HG03460 (cell line): ENCODE data around the gene RADX.
A peak's percentile ranks its signal among the peaks of the same experiment; 100 is the strongest.
"Not testable (repeated sequence)": the region's sequence is repeated elsewhere in the genome, so short reads cannot be mapped to it uniquely, and the experiment has no call there.

Experiments
- ATAC-seq: cut with Tn5 transposase; IDR thresholded peaks from one replicate; pipeline ENCODE4 v1.9.1; 2021; ENCODE audit not compliant: unreplicated experiment

The RADX gene, protein sequence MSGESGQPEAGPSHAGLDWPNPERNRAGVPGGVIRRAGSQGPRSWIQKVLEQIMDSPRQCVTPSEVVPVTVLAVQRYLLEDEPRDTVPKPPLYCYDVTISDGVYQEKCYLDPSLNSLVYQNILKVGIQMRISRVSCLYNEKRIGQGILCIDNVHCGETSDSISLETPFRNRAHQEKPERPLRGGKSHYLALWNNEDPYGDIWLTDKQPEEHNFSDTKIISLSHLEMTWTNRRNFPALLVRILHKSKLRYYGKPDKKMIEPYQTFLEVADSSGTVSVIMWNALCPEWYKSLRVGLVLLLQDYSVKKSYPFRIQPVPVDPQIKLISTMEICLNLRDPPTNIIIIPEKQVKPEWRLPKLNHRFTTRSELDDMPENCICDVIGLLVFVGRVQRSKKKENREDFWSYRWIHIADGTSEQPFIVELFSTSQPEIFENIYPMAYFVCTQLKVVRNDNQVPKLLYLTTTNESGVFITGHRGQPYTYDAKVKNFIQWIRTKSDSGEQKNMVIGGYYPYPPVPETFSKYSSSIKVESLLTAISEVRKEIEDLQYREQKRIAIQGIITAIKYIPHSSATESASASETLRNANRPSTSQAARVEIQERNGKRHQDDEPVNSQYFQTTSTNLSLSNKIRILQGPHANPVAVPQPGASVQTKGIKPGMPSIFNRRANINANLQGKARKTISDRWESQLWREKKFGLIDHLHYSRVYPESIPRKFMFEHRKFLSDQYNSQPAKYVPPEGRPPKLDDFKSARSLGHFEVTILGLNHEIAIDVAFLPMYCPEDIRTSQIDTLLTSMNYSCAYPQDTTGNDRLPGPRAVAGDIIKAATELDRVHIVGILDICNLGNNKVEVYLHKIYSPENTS

DNA sequence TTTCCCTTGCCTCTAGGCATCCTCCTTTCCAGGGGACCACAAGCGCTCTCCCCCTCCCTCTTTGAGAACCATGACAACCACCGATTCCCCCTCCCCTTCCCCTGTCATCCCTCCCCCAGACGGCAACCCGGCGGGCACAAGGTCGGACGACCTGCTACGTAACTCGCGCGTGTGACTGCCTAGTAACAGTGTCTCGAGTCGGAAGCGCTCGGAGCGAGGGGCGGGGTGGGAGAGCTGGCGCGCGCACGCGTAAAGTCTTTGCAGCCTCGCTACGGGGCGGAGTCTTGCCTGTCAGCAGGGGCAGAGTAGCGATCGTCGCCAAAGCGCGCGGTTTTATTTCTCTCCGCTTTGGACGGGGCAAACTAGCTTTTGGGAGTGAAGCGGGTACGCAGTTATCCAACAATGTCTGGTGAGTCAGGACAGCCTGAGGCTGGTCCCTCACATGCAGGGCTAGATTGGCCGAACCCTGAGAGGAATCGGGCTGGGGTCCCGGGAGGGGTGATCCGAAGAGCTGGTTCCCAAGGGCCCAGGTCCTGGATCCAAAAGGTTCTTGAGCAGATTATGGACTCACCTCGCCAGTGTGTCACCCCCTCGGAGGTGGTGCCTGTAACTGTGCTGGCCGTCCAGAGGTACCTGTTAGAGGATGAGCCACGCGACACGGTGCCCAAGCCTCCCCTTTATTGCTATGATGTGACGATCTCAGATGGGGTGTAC lies at the start of gene RADX:
Gene RADX, plus strand, starts transcription at position 300 of the 714 bp plus-strand sequence. Its CDS starts 103 bp downstream, at position 403.
- ATAC-seq: peak; percentile 96

DNA sequence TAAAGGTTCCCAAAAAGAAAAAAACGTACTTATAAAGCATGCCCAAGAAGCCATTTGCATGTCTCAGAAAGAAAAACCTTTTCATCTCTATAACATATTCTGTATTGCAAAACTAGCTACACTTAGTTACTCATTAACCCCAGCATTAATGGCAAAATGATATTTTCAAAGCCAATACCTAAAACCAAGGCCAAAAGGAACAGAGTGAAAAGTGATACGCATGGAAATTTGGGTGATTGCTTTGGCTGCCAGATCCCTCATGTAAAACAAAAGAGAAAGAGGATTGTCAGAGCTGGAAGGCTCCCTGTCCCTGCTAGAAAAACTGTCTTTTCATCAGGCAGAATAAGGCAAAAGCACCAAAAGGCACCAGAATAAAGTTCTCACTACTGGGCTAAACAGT lies 46.8 kb upstream of the RADX start:
- no peak for ATAC-seq

DNA sequence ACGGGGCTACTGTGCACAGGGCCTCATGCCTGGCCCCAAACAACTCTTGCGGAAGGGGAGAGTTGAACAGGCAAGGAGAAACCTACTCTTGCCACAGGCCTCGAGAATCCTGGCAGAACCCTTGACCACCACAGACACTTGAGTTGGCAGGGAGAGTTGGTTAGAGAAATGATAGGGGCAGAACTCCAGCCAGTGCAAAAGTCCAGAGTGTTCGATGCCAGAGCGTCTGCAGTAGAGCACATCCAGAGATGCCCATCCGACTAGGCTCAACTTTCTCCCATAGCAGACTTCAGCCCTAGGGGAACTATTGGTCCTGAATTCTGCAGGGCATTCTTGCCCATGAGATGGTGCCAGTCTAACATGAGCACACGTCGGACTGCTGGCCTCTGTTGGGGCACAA lies 45.4 kb upstream of the RADX start:
- no peak for ATAC-seq

DNA sequence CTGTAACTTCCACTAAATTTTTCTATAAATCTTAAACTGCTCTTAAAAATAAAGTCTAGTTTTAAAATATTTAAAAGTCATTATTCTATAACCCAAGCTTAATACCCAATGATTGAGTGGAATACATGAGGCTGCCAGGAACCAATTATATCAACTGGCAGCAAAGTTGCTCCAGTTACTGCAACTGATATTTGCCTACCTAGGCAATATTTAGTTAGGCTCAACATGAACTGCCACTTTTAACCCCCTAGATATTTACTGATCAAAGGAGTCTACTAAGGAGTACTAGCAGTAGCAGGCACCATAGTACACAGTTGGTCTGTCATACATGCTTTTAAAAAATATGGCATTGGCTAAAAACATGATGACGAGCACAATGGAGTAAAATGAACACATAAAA lies 29.9 kb upstream of the RADX start:
- ATAC-seq: no peak

DNA sequence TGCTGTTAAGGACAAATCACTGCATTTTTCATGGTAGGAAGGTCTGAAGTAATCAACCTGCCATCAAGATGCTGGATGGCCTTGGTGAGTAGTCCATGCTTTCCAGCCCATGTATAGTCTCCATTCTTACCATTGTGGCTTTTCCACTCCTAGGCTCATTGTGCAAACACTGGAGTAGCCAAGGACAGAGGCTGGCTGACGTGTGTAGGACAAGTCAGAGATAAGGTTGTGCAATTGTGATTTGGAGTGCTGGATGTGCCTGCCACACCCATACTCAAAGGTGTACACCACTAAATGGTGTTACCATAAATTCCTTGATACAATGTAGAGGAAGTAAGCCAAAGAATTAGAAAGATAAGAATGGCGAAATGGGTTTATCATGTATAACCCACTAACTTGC lies 26.3 kb upstream of the RADX start:
- no peak for ATAC-seq

DNA sequence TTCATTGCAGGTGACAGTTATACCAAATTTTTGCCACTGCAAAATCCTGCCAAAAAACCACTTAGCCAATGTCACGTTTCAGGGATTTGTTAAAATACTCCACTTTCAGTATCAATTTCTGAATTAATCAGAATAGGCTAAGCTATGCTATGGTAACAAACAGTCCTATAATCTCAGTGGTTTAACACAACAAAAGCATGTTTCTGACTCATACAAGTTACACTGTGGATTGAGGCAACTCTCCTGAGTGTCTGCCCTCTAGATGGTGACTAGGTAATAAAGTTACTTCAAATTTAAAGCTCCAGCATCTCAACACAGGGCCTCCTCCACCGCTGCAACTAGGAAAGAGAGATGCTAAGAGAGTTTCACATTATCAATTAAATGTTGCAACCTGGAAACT lies 23.0 kb upstream of the RADX start:
- ATAC-seq: no peak

DNA sequence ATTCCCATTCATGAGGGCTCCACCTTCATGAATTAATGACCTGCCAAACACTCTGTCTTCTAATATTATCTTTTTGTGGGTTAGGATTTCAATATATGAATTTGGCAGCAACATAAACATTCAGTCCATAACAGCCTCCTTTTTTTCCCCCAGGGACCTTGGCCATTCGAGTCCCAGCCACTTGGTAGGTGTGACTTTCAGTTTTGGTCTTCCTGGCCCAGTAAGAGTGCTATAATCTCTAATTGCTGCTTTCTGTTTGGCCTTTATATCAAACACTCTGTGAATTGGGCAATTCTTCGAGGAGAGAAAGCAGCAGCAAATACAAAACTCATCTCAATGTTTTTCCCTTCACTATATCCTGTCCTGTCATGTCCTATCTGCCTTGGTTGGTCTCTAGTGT lies 12.4 kb upstream of the RADX start:
- ATAC-seq: no peak

DNA sequence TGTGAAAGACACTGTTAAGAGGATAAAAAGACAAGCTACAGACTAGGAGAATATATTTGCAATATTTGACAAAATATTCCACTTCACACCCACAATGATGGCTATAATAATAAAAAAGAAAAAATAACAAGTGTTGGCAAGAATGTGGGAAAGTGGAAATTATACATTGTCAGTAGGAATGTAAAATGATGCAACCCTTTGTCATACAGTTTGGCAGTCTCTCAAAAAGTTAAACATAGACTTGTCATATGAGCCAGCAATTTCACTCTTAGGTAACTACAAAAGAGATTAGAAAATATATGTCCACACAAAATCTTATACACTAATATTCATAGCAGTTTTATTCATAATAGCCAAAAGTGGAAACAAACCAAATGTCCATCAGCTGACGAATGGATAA lies 5.2 kb upstream of the RADX start:
- ATAC-seq: no peak

DNA sequence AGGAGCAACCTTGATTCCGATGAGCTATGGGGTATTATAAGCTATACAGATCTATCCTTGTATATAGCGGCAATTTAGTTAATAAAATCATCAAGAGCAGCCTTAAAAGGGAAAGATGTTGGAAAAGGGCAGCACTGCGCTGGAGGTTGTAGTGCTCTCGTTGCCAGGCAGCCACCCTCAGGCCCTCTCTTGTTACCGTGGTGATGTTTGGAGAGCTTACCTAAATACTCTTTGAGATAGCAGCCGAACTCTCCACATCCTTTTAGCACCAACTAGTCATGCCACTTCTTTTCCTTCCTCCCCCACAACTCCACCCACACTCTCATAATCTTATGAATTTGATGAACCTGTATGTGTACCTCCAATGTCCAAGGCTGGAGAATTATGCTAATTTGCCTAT lies 3.8 kb upstream of the RADX start:
- no peak for ATAC-seq

DNA sequence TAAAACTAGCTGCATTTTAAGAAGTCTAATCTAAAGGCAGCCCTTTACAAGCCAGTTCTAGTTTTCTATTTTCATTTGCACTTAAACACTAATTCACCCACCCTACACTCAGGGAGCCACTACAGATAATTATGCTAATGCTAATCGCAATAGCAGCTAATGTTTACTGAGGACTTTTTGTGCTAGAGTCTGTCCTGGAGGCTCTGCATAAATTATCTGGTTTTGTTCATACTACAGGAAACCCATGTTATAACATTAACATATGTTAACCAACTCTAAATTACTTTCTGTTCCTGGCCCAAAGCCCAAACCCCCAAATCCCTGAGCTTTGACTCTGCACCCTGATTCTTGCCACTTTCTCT lies 480 bp upstream of the RADX start:
- peak; percentile 14 for ATAC-seq

DNA sequence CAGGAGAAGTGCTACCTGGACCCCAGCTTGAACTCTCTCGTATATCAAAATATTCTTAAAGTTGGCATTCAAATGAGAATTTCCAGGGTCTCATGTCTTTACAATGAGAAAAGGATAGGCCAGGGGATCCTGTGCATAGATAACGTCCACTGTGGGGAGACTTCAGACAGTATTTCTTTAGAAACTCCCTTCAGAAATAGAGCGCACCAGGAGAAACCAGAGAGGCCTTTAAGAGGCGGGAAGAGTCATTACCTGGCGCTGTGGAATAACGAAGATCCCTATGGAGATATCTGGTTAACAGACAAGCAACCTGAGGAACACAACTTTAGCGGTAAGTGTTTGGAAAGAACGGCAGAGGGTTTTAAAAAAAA lies 600 bp downstream of the RADX start:
- peak; percentile 22 for ATAC-seq

DNA sequence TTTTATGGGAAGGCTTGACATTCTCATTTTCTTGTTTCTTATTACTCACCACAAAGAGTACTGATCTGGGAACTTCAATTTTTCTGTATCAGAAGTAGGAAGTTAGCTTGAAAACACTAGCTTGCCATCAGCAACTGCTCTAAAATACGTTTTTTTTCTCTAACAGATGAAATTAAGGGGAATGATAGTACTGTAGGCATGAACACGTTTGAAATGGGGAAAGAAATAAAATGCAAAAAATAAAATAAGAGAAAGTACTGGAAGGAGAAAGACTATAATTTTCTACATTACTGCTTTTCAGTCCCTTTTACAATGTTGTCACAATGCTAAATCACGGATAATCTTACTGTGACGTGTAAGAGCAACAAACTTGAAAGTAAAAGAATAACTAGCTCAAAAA lies 1.5 kb downstream of the RADX start:
- no peak for ATAC-seq

DNA sequence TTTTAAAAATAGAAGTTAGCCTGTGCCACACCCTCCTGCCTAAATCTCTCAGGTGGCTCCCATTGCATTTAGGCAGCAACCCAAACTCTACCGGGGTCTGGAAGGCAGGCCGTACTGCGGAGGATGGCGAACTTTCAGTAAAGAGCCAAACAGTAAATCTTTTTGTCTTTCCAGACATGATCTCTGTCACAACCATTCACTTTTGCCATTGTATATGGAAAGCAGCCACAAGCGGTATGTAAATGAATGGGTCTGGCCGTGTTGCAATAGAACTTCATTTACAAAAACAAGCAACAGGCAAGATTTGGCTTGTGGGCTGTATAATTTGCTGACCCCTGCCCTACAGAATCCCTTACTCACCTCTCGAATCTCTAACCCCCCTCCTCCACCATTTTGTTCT lies 3.3 kb downstream of the RADX start:
- ATAC-seq: no peak

DNA sequence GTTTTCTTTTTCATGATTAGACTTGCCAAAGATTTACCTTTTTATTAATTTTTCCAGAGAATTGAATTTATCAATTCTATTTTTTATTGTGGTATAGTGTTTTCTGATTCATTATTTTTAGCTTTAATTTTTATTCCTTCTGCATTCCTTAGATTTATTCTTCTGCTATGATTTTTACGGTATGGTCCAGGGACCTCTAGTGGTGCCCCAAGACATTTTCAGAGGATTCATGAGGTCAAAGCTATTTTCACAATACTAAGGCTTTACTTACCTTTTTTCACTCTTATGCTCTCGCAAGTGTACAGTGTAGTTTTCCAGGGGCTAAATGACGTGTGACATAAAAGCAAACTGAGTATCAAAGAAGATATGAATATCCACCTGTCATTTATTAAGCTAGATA lies 8.0 kb downstream of the RADX start:
- ATAC-seq: no peak

DNA sequence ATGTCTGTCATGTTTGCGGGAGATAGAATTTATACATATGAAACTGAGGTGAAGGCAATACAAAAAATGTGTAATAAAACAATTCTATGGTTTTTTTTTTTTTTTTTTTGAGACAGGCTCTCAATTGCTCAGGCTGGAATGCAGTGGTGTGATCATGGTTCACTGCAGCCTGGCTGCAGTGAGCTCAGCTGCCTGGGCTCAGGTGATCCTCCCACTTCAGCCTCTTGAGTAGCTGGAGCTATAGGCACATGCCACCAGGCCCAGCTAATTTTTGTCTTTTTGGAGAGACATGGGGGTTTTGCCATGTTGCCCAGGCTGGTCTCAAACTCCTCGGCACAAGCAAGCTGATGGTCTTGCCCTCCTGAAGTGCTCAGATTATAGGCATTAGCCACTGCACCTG lies 10.1 kb downstream of the RADX start:
- no peak for ATAC-seq

DNA sequence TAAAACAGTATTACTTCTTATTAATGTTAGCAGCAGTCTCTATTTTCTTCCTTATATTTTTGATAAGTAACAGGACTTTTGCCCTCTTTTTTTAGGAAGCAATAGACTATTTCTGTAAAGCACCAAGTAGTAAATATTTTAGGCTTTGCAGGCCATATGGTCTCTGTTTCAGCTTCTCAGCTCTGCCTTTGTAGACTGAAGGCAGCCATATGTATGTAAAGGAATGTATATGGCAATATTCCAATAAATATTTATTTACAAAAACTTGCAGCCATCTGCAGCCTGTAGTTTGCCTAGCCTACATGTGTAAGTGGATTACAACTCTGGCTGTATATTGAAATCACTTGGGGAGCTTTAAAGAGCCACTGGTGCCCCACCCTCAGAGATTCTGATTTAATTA lies 15.0 kb downstream of the RADX start:
- ATAC-seq: no peak

DNA sequence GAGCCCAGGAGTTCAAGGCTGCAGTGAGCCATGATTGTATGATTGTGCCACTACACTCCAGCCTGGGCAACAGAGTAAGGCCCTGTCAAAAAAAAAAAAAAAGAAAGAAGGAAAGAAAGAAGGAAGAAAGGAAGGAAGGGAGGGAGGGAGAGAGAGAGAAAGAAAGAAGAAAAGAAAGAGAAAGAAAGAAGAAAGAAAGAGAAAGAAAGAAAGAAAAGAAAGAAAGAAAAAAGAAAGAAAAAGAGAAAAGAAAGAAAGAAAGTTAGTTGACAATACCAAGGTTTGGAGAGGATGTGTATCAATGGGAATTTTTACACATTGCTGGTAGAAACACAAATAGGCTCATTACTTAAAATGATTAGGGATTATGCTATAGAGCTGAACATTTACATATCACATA lies 19.8 kb downstream of the RADX start:
- ATAC-seq: no peak

DNA sequence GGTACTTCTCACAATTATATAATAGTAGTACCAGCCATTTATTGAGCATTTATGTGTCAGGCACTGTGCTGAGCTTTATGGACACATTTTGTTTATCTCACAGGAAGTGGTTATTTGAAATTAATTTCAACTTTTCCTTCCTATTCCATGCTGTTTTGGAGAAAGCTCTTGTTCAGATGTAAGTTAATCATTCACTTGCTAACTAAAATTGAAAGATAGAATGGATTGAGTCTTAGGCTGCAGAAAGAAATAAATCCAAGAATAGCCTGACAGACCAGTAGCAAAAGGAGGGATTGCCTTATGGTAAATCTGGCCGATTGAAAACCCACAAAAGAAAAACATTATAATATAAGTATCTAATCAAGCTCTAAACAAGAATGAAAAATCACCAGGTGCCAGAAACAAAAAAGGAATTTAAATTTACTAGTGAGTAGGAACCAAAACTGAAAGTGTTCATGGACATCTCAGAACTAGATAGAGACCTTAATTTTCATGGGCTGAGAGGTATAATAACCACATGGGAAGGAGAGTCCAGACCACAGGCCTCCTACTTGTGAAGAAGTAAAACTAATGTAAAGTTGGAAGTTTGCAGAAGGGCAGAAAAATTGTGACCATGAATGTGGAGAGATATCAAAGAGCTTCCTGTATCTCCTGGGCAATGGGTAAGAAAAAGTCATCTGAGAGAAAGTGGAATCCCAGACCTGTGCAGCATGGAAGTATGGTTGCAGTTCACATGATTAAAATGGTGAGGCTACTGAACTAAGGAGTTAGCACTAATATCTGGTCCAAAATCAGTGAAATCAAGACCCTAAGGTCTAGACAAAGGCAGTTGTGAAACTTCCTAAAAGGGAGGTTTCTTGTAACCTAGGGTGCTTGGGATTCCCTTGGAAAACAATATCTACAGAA lies 38.0 kb downstream of the RADX start:
- ATAC-seq: peak; percentile 95

DNA sequence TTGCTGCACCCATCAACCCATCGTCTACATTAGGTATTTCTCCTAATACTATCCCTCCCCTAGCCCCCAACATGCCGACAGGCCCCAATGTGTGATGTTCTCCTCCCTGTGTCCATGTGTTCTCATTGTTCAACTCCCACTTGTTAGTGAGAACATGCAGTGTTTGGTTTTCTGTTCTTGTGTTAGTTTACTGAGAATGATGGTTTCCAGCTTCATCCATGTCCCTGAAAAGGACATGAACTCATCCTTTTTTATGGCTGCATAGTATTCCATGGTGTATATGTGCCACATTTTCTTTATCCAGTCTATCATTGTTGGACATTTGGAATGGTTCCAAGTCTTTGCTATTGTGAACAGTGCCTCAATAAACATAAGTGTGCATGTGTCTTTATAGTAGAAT lies 41.8 kb downstream of the RADX start:
- not testable (repeated sequence) for ATAC-seq

DNA sequence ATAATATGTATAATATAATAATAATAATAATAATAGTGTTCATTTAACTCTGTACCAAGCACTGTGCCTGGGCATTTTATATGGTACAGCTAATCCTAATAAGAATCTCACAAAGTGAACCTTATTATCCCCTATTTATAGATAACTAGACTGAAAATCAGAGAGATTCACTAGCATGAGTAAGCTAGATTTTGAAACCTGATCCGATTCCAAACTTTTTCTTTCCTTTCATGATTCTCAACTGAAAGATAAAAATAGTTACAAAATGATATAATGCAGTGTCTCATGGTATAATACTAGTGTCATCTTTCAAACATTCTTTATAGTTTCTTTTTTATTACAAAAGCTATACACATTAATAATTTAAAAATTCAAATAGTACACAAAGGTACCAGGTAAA lies 58.9 kb downstream of the RADX start:
- no peak for ATAC-seq

DNA sequence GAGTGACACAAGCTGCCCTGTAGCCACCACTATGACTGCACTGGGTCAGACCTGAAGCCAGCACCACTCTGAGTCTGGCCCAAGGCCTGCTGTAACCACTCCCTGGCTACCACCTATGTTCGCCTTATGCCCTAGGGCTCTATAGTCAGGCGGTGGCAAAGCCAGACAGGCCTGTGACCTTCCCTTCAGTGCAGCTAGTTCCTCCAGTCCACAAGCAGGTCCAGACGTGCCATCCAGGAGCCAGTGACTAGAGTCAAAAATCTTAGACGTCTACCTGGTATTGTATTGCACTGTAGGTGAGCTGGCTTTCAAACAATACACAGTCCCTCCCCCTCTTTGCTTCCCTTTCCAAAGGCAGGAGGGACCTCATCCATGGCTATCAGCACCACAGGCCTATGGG lies 60.7 kb downstream of the RADX start:
- no peak for ATAC-seq
